H1 (cell line): ENCODE measurements around the gene UBE2E2. TPM values are rescaled to one million over a fixed set of nuclear protein-coding genes. Genes with fewer than 3 reads are reported as not detected.

Experiments used
- CTCF ChIA-PET: fragments of 300-600 bp; sonication (Branson Sonifier 250); formaldehyde crosslinking; loops from one replicate; lab custom pipeline; 2021; ENCODE audit not compliant: partially characterized antibody; lab: Charles Lee
- POLR2A ChIA-PET: fragments of 300-600 bp; sonication (Branson Sonifier 250); formaldehyde crosslinking; loops from one replicate; lab custom pipeline; 2021; ENCODE audit warnings: inconsistent platforms; ENCODE audit not compliant: partially characterized antibody; lab: Charles Lee
- DNase-seq, 2 experiments: peaks; one replicate each; pipeline versions ENCODE4 v3.0.0 to v3.0.0-alpha.2; 2010 to 2022; ENCODE audit warnings: low spot score in 2 of 2, low read depth in 1 of 2, mixed read lengths in 1 of 2
- FAIRE-seq: peaks from 2 replicates; lab custom pipeline; 2011; peaks lifted over from hg19 to GRCh38; lab: Jason Lieb, UNC
- H2AFZ ChIP-seq: 2 replicates; pipeline ENCODE4 v1.8.1; 2012; ENCODE audit warnings: low read length, inconsistent platforms
- H2AK5ac ChIP-seq: 2 replicates; pipeline ENCODE4 v1.6.1; 2013; ENCODE audit warnings: low read depth, low read length
- H2BK120ac ChIP-seq: replicated peaks from 2 replicates; pipeline ENCODE3; 2013; ENCODE audit warnings: low read depth, low read length, inconsistent platforms
- H2BK12ac ChIP-seq: 2 replicates; pipeline ENCODE4 v1.6.1; 2013; ENCODE audit warnings: low read depth, low read length
- H2BK15ac ChIP-seq: 2 replicates; pipeline ENCODE4 v1.6.1; 2013; ENCODE audit warnings: low read length
- H2BK20ac ChIP-seq: 2 replicates; pipeline ENCODE4 v1.6.1; 2013; ENCODE audit warnings: low read length
- H2BK5ac ChIP-seq: 2 replicates; pipeline ENCODE4 v1.6.1; 2013; ENCODE audit warnings: low read depth, low read length
- H3K14ac ChIP-seq: 2 replicates; pipeline ENCODE4 v1.6.1; 2013; ENCODE audit warnings: inconsistent platforms; ENCODE audit not compliant: insufficient read length
- H3K18ac ChIP-seq: 2 replicates; pipeline ENCODE4 v1.6.1; 2013; ENCODE audit warnings: low read length; ENCODE audit errors: extremely low read depth
- H3K23ac ChIP-seq: 2 replicates; pipeline ENCODE4 v1.6.1; 2013; ENCODE audit warnings: inconsistent platforms; ENCODE audit not compliant: insufficient read length
- H3K23me2 ChIP-seq: 2 replicates; pipeline ENCODE4 v1.6.1; 2013; ENCODE audit warnings: low read depth, low read length
- H3K27ac ChIP-seq: 2 replicates; pipeline ENCODE4 v1.6.1; 2011; ENCODE audit warnings: low read depth, low read length, inconsistent platforms
- H3K27me3 ChIP-seq, 4 experiments: replicated peaks in 1 of 4; 1 replicate in 1 of 4; 2 replicates in 3 of 4; pipeline versions ENCODE4 v1.6.1 to v1.8.1; 2011 to 2013; ENCODE audit warnings: low read length in 3 of 4, mild to moderate bottlenecking in 3 of 4, inconsistent platforms in 2 of 4, mixed read lengths in 2 of 4, moderate library complexity in 1 of 4; ENCODE audit not compliant: control insufficient read depth in 3 of 4, insufficient read depth in 3 of 4; ENCODE audit errors: extremely low read depth in 1 of 4
- H3K36me3 ChIP-seq, 4 experiments: 2 replicates each; pipeline versions ENCODE4 v1.6.1 to v1.8.1; 2011 to 2013; ENCODE audit warnings: mild to moderate bottlenecking in 4 of 4, low read length in 3 of 4, moderate library complexity in 2 of 4, control low read depth in 1 of 4, inconsistent platforms in 1 of 4; ENCODE audit not compliant: insufficient read depth in 4 of 4, control insufficient read depth in 2 of 4
- H3K4ac ChIP-seq: replicated peaks from 2 replicates; pipeline ENCODE3; 2013; ENCODE audit warnings: low read length, low read depth, mixed read lengths, inconsistent platforms; ENCODE audit not compliant: insufficient read length
- H3K4me1 ChIP-seq, 4 experiments: replicated peaks in 1 of 4; 1 replicate in 1 of 4; 2 replicates in 3 of 4; pipeline versions ENCODE4 v1.6.1 to v1.8.1; 2011 to 2013; ENCODE audit warnings: low read length in 3 of 4, inconsistent platforms in 2 of 4, mixed read lengths in 1 of 4; ENCODE audit not compliant: insufficient read depth in 4 of 4, control insufficient read depth in 3 of 4
- H3K4me2 ChIP-seq, 2 experiments: 2 replicates each; pipeline versions ENCODE4 v1.6.1 to v1.8.1; 2011 to 2013; ENCODE audit warnings: low read depth in 2 of 2, low read length in 2 of 2, control low read depth in 1 of 2, inconsistent platforms in 1 of 2, mild to moderate bottlenecking in 1 of 2; ENCODE audit not compliant: insufficient read depth in 1 of 2
- H3K4me3 ChIP-seq, 4 experiments: fragments of 200-600, 300-600 bp in 1 of 4; sonication (generic), shearing (Covaris generic), sonication (Bioruptor Twin) in 1 of 4; 2 replicates each; pipeline versions ENCODE4 v1.5.1 to v1.8.1; 2011 to 2016; ENCODE audit warnings: low read length in 4 of 4, low read depth in 3 of 4, control low read depth in 2 of 4, inconsistent platforms in 2 of 4, mild to moderate bottlenecking in 2 of 4, mixed read lengths in 1 of 4, moderate library complexity in 1 of 4; ENCODE audit not compliant: insufficient read depth in 2 of 4; ENCODE audit errors: extremely low read depth in 1 of 4
- H3K56ac ChIP-seq: replicated peaks from 2 replicates; pipeline ENCODE3; 2013; ENCODE audit warnings: low read depth, mild to moderate bottlenecking, mixed read lengths, low read length, inconsistent platforms; ENCODE audit not compliant: insufficient read length
- H3K79me1 ChIP-seq: 2 replicates; pipeline ENCODE4 v1.6.1; 2013; ENCODE audit warnings: low read depth, low read length, control low read depth
- H3K79me2 ChIP-seq, 2 experiments: 2 replicates each; pipeline versions ENCODE4 v1.6.1 to v1.8.1; 2012 to 2013; ENCODE audit warnings: low read length in 2 of 2, mild to moderate bottlenecking in 2 of 2, inconsistent platforms in 1 of 2; ENCODE audit not compliant: insufficient read depth in 2 of 2, control insufficient read depth in 1 of 2
- H3K9ac ChIP-seq, 4 experiments: replicated peaks in 1 of 4; 1 replicate in 1 of 4; 2 replicates in 3 of 4; pipeline versions ENCODE4 v1.6.1 to v1.8.1; 2011 to 2013; ENCODE audit warnings: low read depth in 3 of 4, low read length in 3 of 4, control low read depth in 2 of 4, mild to moderate bottlenecking in 2 of 4, moderate library complexity in 2 of 4, inconsistent platforms in 1 of 4; ENCODE audit errors: extremely low read depth in 1 of 4
- H3K9me3 ChIP-seq, 2 experiments: 2 replicates each; pipeline versions ENCODE4 v1.6.1 to v1.8.1; 2012 to 2013; ENCODE audit warnings: mild to moderate bottlenecking in 2 of 2, moderate library complexity in 2 of 2, control low read depth in 1 of 2, inconsistent platforms in 1 of 2, low read depth in 1 of 2, low read length in 1 of 2, mixed read lengths in 1 of 2; ENCODE audit not compliant: insufficient read depth in 2 of 2
- H4K20me1 ChIP-seq, 2 experiments: replicated peaks in 1 of 2; 2 replicates each; pipeline versions ENCODE3 to v1.8.1; 2011 to 2013; ENCODE audit warnings: inconsistent platforms in 2 of 2, low read length in 2 of 2, mild to moderate bottlenecking in 1 of 2; ENCODE audit not compliant: insufficient read depth in 2 of 2, control insufficient read depth in 1 of 2
- H4K5ac ChIP-seq: 2 replicates; pipeline ENCODE4 v1.6.1; 2013; ENCODE audit warnings: low read length, low read depth, mixed read lengths, inconsistent platforms; ENCODE audit not compliant: insufficient read length
- H4K8ac ChIP-seq: 2 replicates; pipeline ENCODE4 v1.8.0; 2013; ENCODE audit warnings: mild to moderate bottlenecking, moderate library complexity, low read length, inconsistent platforms; ENCODE audit not compliant: insufficient read depth; ENCODE audit errors: extremely low read depth
- H4K91ac ChIP-seq: replicated peaks from 2 replicates; pipeline ENCODE3; 2013; ENCODE audit warnings: low read length, mixed read lengths, inconsistent platforms; ENCODE audit not compliant: insufficient read length
- RAD21 ChIP-seq, 2 experiments: IDR thresholded peaks in 1 of 2; conservative IDR thresholded peaks in 1 of 2; 2 replicates each; pipeline ENCODE4 v1.6.1; 2011; ENCODE audit warnings: low read depth in 2 of 2, low read length in 2 of 2, improper control_type of control experiment in 1 of 2, inconsistent platforms in 1 of 2, mild to moderate bottlenecking in 1 of 2, moderate library complexity in 1 of 2
- WGBS, 2 experiments: shearing (Covaris generic) in 1 of 2; methylation state at CpG; one replicate each; pipeline versions ENCODE4 v1.1.6 to v1.1.7; 2013 to 2015; ENCODE audit warnings: low lambda C conversion rate in 2 of 2, mixed read lengths in 2 of 2, inconsistent platforms in 1 of 2, low coverage in 1 of 2, missing lambda C conversion rate in 1 of 2; ENCODE audit not compliant: insufficient replicate concordance in 2 of 2, insufficient coverage in 1 of 2, insufficient read length in 1 of 2; ENCODE audit errors: extremely low coverage in 1 of 2, missing lambda C conversion rate in 1 of 2; 5-methylcytosine and 5-hydroxymethylcytosine counted together
- polyA plus RNA-seq, 7 experiments: library from polyadenylated mRNA; depleted of rRNA in 3 of 7; stranded (reverse) in 5 of 7; unstranded in 2 of 7; fragments of >200 nt in 5 of 7; fragments of 200-250 nt in 2 of 7; gene quantifications; 1 replicate in 5 of 7; 2 replicates in 1 of 7; 4 replicates in 1 of 7; pipeline versions ENCODE4 v1.2.1 to v1.2.3, GENCODE V29; 2011 to 2013; ENCODE audit warnings: missing spikeins in 2 of 7, mixed read lengths in 2 of 7
- total RNA-seq: library from RNA; stranded (reverse); fragmentation: NEBNext Ultra II Directional; extraction: Animal tissue kit (Norgen Biotek cat#: 25700); gene quantifications from 2 replicates; pipeline ENCODE4 v1.2.1, GENCODE V29; 2021

Gene UBE2E2
- total and polyA plus RNA-seq, 2 of the 8 experiments (the other 6 are each of a cell fraction or from before 2014, with no cell fraction given), result 57.6 to 70.6 TPM

DNA sequence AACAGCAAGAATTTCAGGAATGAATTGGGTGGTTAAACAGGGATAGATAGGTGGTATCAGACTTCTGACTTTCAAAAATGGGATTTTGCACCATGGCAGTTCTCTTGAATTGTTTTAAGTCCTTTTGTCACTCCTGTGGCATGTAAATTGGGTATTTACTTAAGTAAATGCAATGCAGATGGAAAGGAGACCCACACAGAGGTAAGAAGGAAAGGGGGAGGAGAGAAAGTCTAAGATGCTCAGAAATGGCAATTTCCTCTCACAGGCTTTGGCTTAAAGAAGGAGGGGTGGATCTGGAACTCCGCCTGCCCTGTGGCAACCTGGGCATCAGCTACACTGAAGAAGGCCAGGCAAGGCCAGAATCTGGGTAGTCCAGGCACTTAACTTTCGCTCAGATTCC, 405.5 kb downstream of the UBE2E2 start:
- Histone ChIP-seq H3K4me1 (peaks cover 2 to 10% (median 6%) of the 10 kb centered on the region in 4 experiments; a peak in 6 of 7 replicates), H3K36me3 (no peaks in the 10 kb centered on the region), H3K18ac (no peak overlapping the region), H4K91ac (no peak overlapping the region), H2BK20ac (no peak overlapping the region), H2BK120ac (no peak overlapping the region), H3K9me3 (no peaks in the 10 kb centered on the region), H2AFZ (no peak overlapping the region), H4K8ac (no peak overlapping the region), H3K4me2 (peak overlapping the region; percentile 29 to 30; a peak in 2 of 4 replicates), H3K79me1 (no peaks in the 10 kb centered on the region; the same call in 1 of the 2 replicates), H3K14ac (no peak overlapping the region), H3K27ac (no peak overlapping the region), H4K20me1 (no peaks in the 10 kb centered on the region), H2AK5ac (no peak overlapping the region), H3K27me3 (no peaks in the 10 kb centered on the region), H3K9ac (no peak overlapping the region), H3K79me2 (no peaks in the 10 kb centered on the region), H3K23ac (no peak overlapping the region), H3K56ac (no peak overlapping the region), H4K5ac (no peak overlapping the region), H2BK12ac (no peak overlapping the region), H3K4ac (peak overlapping the region; percentile 57), H3K23me2 (no peaks in the 10 kb centered on the region), H2BK5ac (0 out of 2 replicates have a peak overlapping the region, but pooled peaks have one; percentile 22), H2BK15ac (no peak overlapping the region), H3K4me3 (no peak overlapping the region)
- FAIRE-seq (no peak), DNase-seq (no peak)
- ChIA-PET POLR2A (no interaction called here), CTCF (no interaction called here)
- WGBS, 2 experiments, result 70% methylated on average over 2 of the region's 2 CpGs; no CpG with 5 or more reads in 1 of the 2 experiments
- TF ChIP-seq RAD21 (IDR thresholded peaks at IDR 0.05 in 1 of 2, conservative IDR thresholded peaks at IDR 0.05 in 1 of 2; ENCODE audit: low read depth in 2 of 2, low read length in 2 of 2), result no peak
